ENCODE measurements around the gene ITPR1.

- TF ChIP-seq CTCF (IDR thresholded peaks at IDR 0.05): no peak
- TF ChIP-seq TCF7L2 (IDR thresholded peaks at IDR 0.05; ENCODE audit: low read depth, low read length): no peak
- TF ChIP-seq REST (IDR thresholded peaks at IDR 0.05; ENCODE audit: insufficient read depth in 1 of 2, low read depth in 2 of 2, low read length in 1 of 2): no peak
These were observed 257.3 kb downstream of the ITPR1 start for GRCh38 chr3:4750306-4750968.

Data from Panc1 (cell line).